NCI-H1694 (cell line): Measurements from ENCODE around the gene GRIK3.
A peak's percentile ranks its signal among the peaks of the same experiment; 100 is the strongest.

ENCODE experiments used
- DNase-seq: peaks from one replicate; lab custom pipeline; 2025; lab: John Stamatoyannopoulos, UW

Gene GRIK3

DNA sequence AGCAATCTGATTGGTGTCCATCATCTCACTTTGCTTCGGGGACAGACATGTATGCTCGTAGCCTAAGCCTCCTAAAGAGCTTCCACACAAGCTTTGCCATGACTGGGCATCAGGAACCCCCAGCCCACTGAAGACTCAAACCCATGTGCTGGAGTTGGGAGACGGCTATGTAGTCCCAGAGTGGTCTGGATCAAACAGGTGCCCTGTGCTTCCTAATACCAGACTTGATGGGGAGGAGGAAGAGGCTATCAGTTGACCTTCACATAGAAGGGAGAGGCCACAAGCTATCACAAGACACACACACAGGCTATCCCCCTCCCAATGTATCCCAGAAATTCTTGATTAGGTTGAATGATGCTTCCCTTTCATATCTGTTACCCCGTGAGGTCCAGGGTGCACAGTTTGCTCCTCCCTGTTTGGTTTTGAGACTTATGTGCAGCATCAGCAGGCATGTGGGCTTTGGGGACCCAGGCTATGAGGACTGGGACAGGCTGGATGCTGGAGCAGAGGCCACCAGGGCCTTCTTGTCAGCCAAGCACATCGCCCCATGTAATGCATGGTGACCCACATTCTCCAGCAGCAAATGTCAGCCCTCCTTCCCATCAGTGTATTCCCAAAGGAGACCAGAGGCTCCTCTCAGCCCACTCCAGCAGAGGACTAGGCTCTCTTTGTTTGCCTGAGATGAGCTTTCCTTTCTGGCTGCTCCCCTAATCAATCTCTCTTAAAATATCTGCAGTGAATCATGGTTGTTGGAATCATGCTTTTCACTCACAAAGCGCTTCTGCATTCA, 159.8 kb downstream of the GRIK3 start:
- DNase-seq: no peak

DNA sequence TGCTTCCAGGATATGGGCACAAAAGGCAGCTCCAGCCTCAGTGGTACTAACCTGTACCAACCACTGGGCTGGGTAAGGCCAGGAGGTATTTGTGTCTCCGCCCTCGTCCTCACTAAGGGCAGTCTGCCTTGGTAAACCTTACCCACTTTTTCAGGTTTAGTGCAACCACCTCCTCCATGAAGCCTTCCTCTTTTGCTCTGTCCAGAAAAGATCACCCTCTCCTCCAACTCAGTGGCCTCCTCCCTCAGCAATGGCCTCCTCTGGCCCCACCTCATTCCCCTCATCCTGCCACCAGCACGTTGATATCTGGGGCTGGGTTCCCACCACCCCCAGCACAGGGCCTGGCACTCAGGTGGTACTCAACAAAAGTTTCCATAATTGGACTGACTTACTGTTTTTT, 161.5 kb downstream of the GRIK3 start:
- DNase-seq: no peak

DNA sequence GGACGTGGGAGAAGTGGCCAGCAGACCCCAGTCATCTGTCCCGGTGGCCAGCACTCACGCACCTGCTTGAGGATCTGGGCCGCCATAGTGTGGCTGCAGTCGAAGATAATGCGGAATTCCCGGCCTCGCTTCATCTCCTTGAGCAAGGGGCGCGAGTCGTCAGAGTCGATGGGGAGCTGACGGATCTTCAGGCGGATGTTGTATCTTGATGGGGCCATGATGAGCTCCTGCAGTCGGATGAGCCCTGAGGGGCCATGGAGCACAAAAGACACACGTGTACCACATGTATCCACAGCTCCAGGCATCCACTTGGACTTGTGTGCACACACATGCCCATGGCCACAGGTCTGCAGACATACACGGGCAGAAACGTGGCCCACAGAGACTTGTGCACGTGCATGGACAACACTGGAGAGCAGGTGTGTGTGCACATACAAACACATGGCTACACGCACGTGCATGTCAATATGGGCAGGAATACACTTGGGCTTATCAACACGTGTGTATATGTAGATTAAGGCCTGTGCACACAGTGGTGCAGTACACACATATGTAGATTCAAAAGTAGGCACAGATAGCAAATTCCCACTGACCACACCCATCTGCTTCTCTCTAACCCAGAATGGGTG, 162.1 kb downstream of the GRIK3 start:
- DNase-seq: no peak

DNA sequence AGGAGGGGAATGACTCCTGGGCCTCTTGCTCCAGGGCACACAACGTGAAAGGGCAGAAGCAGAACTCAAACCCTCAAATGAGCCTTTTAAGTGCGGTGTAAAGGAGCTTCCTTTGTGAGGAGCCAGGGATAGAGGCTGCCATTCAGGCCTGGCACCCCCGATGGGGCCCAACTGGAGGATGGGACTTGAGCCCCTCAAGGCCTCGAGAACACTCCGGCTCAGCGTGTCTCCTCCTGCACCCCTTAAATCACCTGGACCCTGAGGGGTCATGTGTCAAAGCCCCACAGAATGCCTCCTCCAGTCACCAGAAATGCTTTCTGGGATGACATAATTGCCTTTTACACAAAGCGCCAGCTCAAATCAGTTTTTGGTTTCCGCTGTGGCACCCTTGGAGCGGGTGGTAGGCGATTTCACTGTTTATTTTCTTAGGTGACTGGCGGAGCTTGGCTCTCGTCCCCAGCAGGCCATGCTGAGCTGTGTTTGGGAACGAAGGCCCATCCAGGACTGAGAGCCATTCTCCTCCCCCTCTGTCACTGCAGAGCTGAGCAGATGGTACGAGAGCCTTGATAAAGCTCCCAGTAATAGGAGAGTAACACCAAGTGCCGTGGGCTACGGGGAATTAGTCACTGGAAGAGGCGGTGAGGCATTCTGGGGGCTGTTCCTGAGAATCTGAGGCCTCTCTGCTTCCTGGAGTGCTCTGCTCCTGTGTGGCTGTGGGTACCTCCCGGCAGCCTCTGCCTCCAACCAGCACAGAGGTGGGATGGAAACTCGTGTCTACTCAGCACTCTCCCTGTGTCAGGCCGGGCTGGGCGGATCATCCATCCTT, 163.0 kb downstream of the GRIK3 start:
- DNase-seq: peak; percentile 88

DNA sequence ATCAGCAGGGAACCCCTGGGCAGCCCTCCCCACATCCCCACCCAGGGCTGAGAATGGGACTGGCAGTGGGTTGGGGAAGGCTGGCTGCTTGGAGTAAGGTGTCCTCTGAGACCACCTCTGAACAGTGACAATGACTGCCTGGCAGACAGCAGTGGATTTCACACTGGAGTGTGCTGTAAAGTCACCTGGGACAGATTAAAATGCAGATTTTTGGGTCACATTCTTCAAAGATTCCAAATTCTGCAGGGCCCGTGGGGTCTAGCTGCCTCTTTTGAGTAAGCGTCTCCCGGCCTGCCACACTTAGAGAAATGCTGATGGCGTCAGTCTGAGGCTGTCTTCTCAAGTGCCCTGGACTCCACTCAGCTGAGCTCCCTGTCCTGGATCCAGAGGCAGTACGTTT, 164.5 kb downstream of the GRIK3 start:
- DNase-seq: no peak

DNA sequence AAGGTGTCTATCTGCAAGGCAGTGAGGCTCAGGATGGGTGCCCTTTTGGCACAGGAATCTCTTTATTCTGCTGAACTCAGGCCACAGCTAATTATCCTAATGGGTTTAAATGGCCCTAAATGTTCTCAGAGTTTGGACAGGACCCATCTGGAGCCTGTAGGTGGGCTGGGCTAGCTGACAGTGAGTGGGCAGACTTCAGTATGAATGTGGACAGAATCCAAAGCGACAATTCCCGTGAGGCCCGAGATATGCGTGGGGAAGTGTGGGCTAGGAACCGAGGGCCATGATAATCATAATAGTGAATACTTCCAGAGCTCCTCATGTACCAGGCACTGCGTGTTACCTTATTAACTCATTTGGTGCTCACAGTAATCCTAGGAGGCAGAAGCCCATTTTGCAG, 165.3 kb downstream of the GRIK3 start:
- no peak for DNase-seq

DNA sequence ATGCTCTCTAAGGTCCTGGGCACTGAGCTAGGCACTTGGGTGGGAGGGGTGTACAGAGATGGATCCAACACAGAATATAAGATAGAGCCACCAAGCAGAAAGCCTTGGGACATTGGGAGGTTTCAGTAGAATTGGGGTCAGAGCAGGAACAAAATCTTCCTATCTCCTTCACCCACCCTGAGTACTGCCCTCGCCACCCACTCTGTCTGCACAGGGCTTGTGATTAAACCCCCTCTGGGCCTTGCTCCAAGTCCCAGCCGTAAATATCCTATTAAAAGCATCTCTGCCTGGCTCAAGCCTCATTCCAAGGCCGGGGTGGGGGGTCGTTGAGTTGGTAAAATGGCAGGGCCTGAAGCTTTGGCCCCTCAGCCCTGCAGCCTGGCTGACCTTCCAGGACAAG, 166.7 kb downstream of the GRIK3 start:
- no peak for DNase-seq

DNA sequence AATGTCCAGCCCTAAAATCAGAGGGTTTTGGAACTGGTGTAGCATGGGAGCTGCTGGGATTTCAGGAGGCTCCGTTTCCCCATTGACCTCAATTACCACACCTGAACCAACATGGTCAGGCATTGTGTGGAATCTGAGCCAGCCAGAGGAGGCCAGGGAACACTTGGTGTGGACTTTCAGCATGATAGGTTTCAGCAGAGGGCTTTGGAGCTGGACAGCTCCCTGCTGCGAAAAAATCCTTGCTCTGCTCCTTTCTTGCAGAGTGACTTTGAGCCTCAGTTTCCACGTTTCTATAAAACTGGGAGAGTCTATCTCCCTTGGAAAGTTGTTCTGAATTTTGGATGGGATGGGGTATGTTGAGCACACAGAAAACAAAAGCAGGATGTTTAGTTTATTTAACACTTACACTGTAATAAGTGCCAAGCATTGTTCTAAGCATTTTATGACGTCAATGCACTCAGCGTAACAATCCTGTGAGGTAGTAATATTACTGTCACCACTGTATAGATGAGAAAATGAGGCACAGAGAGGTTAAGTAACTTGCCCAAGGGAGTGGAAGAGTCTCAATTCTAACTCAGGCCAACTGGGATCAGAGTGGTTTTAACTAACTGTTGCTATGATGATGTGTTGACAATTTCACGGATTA, 168.0 kb downstream of the GRIK3 start:
- no peak for DNase-seq

DNA sequence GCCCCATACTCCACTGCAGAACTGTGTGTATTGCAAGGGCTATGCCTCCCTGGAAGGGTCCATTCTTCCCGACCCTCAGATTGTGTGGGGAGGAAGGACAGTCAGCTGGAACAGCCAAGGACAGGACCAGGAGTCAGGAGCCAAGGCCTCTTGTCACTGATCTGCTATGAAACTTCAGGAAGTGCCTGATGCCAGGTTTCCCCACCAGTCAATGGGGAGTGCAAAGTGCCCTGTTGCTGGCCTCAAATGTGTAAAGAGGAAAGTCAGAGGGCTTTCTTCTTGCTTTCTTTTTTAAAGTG, 168.8 kb downstream of the GRIK3 start:
- no peak for DNase-seq

DNA sequence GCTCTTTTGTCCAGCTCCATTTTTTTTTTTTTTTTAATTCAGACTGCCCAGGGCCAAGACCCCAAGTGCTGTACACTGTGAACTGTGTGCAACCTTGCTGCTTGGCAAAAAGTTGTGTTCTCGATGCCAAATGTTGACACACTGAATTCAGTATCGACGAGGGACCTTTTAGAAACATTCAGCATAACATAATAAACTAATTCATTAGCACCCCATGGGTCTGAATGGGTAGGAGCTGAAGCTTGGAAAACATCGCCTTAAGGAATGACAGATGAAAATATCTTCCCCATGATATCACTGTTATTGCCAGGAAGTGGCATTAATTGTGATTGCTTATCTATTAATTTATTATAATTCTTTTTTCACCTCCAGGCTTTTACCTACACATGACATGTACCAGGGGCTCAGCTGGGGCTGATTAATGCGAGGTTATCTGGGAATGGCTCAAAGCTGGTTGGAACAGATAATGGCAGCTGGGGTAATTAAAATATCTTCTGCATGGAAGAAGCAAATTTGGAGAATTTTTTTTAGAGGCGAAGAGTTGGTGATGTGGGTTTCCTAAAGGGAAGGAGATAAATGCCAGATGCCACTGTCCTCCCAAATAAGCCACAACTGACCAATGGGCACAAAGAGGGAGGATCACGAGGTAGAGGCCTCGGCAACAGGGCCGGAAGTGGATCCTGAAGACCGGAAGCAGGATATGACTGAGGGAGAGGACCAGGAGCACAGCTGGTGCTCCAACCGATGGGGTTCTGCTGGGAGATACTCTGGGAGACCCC, 169.3 kb downstream of the GRIK3 start:
- peak; percentile 17 for DNase-seq

DNA sequence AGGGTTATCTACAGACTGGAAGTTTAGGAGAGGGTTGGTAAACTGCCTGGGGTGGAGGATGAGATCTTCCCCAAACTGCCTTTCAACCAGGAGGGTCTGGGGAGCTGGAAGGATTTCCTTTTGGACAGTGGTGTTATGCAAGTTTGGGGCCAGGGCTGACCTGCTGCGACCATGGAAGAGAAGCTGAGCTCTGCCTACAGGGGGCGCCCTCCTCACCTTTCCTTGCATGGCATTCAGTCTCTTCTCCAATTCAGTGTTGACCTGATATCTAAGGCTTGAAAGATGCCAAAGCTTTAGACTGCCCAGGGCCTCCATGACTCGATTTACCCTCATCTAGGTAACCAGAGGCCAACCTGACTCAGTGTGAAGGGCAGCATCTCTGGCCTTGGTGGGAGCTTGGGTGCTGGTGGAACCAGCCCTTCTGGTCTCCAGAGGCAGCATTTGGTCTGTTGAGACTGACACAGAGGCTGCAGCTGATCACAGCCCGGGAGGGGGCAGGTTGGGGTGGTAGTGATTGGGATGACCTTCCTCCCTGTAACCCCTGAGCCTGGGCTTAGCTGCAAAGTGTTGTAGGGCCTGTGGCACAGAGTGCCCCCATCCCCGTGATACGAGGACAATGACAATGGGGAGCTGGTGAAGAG, 170.0 kb downstream of the GRIK3 start:
- DNase-seq: no peak

DNA sequence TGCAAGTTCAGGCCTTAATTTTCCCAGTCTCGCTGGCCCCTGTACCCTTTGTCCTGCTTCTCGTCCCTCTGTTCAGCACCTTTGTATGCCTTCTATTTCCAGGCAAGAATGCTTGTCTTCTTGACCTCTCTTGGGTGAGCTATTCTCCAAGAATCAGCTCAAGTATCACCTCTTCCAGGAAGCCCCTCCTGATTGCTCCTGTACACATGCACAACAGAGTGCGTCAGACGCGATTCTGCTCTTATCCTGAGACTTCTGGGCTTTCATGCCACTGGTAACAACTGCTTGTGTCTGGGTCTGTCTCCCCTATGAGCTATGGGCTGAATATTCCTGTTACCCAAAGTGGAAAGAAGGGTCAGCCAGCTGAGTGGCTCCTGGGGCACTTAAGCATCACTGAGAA, 170.8 kb downstream of the GRIK3 start:
- DNase-seq: no peak

DNA sequence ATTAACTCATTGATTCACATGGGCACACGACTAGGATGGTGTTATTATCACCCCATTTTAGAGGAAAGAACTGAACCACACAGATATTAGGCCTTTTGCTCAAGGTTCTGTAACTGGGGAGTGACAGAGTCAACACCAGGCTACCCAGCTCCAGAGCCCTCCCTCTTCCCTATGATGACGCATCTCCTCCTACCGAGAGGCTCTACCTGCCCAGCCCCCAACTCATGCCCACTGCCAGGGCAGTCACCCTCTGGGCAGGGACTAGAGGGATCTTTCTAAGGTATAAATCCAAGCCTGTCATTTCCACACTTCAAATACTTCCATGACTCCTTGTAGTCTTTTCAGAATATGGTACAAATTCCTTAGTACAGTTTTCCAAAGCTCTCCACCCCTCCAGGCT, 171.3 kb downstream of the GRIK3 start:
- no peak for DNase-seq

DNA sequence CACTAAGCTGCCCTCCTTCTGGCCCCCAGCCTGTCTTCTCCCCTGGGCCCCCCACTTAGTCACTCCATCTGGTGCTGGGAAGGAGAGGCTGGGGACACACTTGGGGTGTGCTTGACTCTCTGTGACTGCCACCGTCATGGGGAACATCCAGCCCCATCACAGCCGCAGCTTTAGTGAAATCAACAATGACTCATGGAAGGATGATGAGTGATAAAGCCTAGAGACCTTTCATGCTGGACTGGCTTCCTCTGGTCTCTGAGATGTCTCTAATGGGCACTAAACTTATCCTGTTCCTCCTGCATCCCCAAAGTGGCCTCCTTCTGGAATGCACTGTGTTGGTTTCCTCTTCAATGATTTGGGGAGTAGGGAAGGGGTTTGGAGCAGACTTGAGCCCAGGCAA, 172.9 kb downstream of the GRIK3 start:
- DNase-seq: no peak

DNA sequence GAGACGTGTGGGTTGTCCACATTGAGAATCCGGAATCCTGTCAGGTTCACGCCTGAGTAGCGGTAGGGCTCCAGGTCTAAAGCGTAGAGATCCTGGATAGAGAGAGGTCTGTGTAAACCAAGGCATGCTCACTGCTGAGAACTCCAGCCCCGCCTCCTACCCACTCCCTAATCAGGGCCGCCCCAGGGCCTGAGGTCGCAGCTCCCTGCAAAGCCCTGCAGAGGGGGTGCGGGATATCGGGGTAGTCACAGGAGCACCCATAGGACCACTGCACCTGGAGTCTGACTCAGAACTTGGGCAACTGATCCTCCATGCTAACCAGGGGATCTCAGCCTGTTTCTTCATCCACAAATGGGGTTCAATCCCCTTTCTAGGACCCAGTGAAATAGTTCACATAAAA, 174.4 kb downstream of the GRIK3 start:
- DNase-seq: no peak

DNA sequence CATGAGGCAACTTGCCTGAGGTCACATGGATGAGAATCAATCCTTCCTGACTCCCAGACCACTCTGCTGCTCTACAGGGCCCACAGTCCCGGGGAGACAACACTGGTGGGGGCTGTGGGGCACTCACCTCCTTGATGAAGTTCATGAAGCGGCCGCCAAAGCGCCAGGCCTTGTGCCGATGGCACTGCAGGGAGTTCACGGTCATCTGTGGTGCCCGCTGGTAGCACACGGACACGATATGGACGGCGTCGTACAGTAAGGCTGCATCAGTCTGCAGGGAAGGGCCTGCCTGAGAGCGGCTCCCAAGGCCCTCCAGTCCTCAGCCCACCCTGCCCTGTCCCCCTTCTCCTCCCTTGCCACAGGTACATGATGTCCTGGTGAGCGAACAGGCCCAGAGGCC, 175.3 kb downstream of the GRIK3 start:
- no peak for DNase-seq

DNA sequence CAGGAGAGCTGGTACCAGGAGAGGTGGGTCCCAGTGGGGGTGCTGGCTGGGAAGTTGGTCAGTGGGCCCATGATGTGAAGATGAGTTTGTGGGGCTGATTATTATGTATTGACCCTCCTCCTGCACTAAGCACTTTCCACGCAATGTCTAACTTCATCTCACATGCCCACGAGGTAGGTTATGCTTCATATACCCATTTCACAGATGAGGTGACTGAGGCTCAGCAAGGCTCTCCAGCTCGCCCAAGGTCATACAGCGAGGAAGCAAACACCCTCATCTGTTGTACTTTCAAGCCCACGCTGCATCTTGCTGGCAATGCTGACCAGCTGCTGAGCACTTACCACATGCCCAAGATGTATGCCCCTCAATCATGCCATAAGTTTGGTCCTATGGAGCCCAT, 175.8 kb downstream of the GRIK3 start:
- no peak for DNase-seq

DNA sequence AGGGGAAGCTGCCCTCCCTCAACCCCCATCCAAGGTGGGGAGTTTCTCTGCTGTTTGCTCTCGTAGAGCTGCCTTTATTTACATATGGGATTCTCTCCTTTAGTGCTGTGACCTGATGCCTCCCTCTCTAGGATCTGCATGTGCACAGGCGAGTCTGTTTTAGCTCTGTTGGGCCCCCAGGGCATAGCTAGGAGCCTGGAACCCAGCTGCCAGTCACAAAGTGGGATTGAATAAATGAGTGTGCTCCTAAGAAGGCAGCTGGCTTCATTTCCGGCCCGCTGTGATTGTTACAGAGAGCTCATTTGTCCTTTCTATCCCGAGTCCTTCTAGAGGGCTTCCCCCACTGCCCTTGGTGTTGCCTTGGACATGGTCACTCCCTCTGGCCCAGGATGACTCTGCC, 176.6 kb downstream of the GRIK3 start:
- DNase-seq: peak; percentile 34

DNA sequence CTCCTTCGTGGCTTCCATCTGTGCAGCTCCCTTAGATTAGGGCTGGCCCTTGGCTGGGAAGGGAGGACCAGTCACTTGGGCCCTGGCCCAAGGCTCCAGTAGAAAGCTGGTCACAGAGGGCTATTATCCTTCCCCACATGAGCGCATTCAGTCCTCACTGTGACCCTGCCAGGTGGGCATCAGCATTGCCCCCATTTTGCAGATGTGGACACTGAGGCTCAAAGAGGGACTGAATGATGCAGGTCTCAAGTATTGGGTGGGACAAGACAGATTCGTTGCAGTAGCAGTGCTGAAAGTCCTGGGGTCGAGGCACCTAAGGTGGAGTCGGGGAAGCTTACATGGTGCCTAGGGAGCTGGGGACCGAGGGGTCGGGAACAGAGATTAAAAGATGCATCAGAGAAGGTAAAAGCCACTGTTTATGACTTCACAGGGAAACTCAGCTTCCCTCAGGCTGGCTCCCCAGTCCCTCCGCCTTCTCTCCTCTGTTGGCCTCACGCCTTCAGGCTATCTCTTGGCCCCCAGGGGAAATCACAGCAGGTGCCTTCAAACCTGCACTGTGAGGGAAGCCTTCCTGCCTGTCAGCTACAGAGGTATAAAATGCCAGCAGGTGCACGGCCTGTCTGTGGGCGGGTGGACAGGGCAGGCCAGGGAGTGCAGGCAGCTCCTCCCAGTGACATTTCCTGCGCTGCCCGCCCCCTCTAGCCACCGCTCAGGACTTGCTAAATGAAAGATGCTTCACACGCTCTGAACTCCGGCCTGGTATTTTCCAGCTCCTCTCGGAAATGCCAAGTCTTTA, 178.4 kb downstream of the GRIK3 start:
- no peak for DNase-seq

DNA sequence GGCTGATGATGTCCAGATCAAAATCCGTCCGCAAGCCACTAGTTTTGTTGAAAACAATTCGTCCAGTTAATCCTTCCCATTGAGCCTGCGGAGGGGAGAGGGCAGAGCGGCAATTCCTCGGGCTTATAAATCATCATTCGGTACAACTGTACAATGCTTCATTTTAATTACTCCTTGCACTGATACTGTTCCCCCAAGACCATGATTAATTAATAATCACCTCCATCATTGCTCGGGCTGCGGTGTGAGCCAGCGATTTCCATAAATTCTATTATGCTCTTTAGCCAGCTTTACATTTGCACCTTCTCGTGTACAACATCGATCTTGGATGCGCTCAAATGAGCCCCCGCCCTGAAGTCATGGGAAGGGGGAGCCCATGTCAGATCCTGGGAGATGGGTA, 180.7 kb downstream of the GRIK3 start:
- no peak for DNase-seq

DNA sequence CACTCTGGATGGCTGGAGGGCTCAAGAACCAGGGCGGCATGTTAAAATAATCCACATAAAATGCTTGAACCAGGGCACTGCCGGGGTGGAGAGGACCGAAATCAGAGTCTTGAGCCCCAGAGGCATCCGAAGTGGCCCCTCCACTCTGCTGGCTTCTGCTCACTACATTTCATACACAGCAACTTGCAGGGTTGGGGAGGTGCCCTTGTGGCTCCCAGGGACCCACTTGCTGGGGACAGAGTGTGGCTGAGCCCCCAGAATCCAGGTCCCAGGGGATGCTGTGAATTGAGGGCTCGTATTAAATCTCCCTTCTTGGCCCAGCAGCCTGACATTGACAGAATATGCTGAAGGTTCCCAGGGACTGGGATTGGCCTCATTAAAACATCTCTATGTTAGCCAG, 181.7 kb downstream of the GRIK3 start:
- DNase-seq: no peak
